Fibroblast of skin of scalp (primary cell): Measurements from ENCODE around the gene CBLC.
"Not testable (repeated sequence)": the region's sequence is repeated elsewhere in the genome, so short reads cannot be mapped to it uniquely, and the experiment has no call there.

ENCODE experiments used
- DNase-seq: peaks from one replicate; pipeline ENCODE4 v3.0.0-alpha.2; 2013

CBLC gene

GRCh38 chr19:44820648-44821609, 43.2 kb downstream of the CBLC start:
- DNase-seq: no peak

- DNase-seq: no peak
These were observed 44.5 kb downstream of the CBLC start for GRCh38 chr19:44822177-44822576.

DNA sequence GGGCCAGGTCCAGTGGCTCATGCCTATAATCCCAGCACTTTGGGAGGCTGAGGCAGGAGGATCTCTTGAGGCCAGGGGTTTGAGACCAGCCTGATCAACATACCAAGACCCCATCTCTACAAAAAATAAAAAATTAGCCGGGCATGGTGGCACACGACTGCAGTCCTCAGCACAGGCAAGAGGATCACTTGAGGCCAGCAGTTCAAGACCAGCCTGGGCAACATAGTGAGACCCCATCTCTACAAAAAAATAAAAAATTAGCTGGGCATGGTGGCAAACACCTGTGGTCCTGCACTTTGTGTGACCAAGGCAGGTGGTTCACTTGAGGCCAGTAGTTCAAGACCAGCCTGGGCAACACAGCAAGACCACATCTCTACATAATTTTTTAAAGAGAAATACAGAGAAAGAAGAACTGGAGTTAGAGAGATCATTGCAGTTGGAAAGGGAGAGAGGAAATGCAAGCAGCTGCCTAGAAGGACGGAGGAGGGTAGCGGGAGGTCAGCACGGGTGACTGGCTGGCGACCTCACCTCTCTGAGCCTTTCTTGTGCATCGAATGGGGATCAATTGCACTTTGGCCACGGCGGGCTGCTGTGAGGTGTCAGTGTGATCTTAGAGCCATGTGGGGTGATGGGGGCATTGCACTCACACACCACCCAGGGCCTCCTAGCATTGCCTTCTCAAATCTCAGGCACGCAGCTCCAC, 45.1 kb downstream of the CBLC start:
- no peak for DNase-seq

GRCh38 chr19:44823373-44823698, 45.6 kb downstream of the CBLC start:
- no peak for DNase-seq

GRCh38 chr19:44824761-44825160, 47.1 kb downstream of the CBLC start:
- DNase-seq: no peak

GRCh38 chr19:44832875-44833274, 55.2 kb downstream of the CBLC start:
- peak; percentile 21 for DNase-seq

DNA sequence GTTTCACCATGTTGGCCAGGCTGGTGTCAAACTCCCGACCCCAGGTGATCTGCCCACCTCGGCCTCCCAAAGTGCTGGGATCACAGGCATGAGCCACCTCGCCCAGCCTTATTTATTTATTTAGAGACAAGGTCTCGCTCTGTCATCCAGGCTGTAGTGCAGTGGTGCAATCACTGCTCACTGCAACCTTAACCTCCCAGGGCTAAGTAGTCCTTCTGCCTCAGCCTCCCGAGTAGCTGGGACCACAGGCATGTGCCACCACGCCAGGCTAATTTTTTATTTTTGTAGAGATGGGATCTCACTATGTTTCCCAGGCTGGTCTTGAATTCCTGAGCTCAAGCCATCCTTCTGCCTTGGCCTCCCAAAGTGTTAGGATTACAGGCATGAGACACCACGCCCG, 56.7 kb downstream of the CBLC start:
- DNase-seq: not testable (repeated sequence)

DNA sequence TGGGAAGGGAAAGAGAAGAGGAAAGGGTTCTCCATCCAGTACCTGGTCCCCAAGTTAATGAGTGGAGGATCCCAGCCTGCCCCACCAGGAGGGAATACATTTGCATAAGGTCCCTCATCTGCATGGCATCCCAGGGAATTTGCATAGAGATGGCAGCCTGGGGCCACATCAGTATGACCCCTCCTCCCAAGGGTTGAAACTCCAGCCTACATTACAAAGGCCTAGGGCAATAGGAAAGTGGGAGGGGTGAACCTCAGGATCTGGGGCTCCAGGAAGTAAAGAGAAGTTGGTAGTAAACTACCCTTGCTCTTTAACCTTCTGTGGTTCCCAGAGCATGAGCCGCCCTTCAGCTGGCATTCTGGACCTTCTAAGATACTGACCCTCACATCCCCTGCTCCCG, 61.6 kb downstream of the CBLC start:
- no peak for DNase-seq

GRCh38 chr19:44840811-44841210, 63.1 kb downstream of the CBLC start:
- no peak for DNase-seq

GRCh38 chr19:44841231-44841630, 63.5 kb downstream of the CBLC start:
- DNase-seq: no peak

GRCh38 chr19:44845286-44845611, 67.6 kb downstream of the CBLC start:
- no peak for DNase-seq

- peak; percentile 99 for DNase-seq
These were observed 68.1 kb downstream of the CBLC start, which contains the start of gene NECTIN2 for GRCh38 chr19:44845612-44846454. TSS of gene NECTIN2 (plus strand) at chr19:44846297. CDS start at chr19:44846526, 229 bp downstream.

- peak; percentile 53 for DNase-seq
These were observed 68.9 kb downstream of the CBLC start for GRCh38 chr19:44846455-44847143.

DNA sequence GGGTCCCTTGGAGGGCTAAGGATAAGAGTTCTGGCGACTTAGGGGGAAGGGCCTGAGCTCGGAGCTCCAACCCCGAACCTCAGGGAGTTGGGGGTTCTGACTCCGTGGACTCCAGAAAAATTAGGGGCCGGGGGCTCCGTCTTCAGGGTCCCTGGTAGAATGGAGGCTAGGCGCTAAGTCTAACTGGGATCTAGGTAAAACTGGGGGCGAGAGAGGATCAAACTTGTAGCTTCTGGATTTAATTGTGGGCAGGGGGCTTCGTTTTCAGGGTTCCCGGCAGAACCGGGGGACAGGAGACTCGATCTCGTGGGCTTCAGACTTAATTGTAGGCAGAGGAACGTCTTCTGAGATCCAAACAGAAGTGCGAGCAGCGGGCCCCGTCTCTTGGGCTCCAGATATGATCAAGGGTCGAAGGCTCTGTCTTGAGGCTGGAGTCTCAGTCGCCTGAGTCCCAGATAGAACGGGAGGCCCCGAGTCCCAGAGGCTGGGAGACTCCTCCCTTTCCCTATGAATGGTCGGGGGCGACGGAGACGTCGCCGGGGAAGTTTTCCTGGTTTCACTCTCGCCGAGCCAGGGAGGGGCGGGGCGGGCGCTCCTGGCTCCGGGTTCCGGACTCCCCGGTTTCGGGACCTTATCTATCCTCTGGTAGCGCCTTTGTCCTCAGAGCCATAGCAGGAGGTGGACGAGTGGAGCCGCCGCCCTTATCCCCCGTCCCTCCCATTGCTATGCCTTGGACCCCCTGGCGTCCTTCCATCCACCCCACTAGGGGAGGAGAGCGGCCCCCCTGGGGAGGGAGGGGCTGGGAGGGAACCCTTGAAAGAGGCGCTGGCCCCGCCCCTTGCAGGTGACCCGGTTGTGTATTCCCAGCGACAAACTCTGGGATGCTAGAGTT, 69.7 kb downstream of the CBLC start:
- peak; percentile 56 for DNase-seq

- peak; percentile 19 for DNase-seq
These were observed 70.5 kb downstream of the CBLC start for GRCh38 chr19:44848036-44848811.

- no peak for DNase-seq
These were observed 71.2 kb downstream of the CBLC start for GRCh38 chr19:44848812-44849447.
